Measurements from ENCODE around the gene CDC14B. TPM values are rescaled to one million over a fixed set of nuclear protein-coding genes. Genes with fewer than 3 reads are reported as not detected.

Gene CDC14B
- total and polyA plus RNA-seq, 2 of the 4 experiments (the other 2 are of a cell fraction) = 9.7 to 26.3 TPM

- H2AK5ac ChIP-seq (ENCODE audit: low read depth, low read length) = no peak overlapping the region
- H3K4me3 ChIP-seq (ENCODE audit: insufficient read depth, low read depth, low read length) = no peak overlapping the region
- H2AK9ac ChIP-seq (replicated peaks; ENCODE audit: low read depth, low read length, poor library complexity) = no peak overlapping the region
- TF ChIP-seq CEBPB (IDR thresholded peaks at IDR 0.05; ENCODE audit: low read depth, low read length) (peak; percentile 17; the same call in 1 of the 2 replicates), CTCF (conservative IDR thresholded peaks at IDR 0.05; ENCODE audit: low read depth, low read length) (no peak), MXI1 (IDR thresholded peaks at IDR 0.05; ENCODE audit: borderline replicate concordance, low read depth, low read length) (0 out of 2 replicates have a peak, but pooled peaks have one; percentile 25)
- 0 out of 2 replicates have a peak, but pooled peaks cover 5% of the 10 kb centered on the region for H4K20me1 ChIP-seq (ENCODE audit: insufficient read depth, low read length)
- H4K91ac ChIP-seq (ENCODE audit: insufficient read depth, low read depth, low read length) = no peak overlapping the region
- H2BK120ac ChIP-seq (ENCODE audit: low read depth, low read length) = no peak overlapping the region
- H3K9ac ChIP-seq (ENCODE audit: low read depth, low read length) = no peak overlapping the region
- H3K23ac ChIP-seq (ENCODE audit: low read depth, low read length) = no peak overlapping the region
- H2BK20ac ChIP-seq (ENCODE audit: low read depth, low read length) = no peak overlapping the region
- DNase-seq (peak; percentile 70), ATAC-seq (ENCODE audit: low read depth) (0 out of 2 replicates have a peak, but pooled peaks have one; percentile 35)
- H4K8ac ChIP-seq (ENCODE audit: low read depth in 2 of 2, low read length in 2 of 2) = no peak overlapping the region
- BruUV-seq (replicated peaks) = no TSS peak
- no peak overlapping the region for H3K4me2 ChIP-seq (ENCODE audit: low read depth, low read length)
- no peak overlapping the region for H3K27ac ChIP-seq (ENCODE audit: insufficient read depth, low read length)
- H3K56ac ChIP-seq (ENCODE audit: extremely low read depth, insufficient read depth, low read length) = no peak overlapping the region
- no peaks in the 10 kb centered on the region for H3K36me3 ChIP-seq (ENCODE audit: control insufficient read depth, insufficient read depth, low read length)
- H3K14ac ChIP-seq (replicated peaks; ENCODE audit: low read depth, low read length) = no peak overlapping the region
- no CpG with 5 or more reads among the region's 5 CpGs for WGBS, 2 experiments (ENCODE audit: extremely low coverage in 2 of 2, insufficient read length in 1 of 2)
- peaks cover 2% of the 10 kb centered on the region; the same call in 1 of the 2 replicates for H3K4me1 ChIP-seq (ENCODE audit: control insufficient read depth, insufficient read depth, low read length)
- H2AFZ ChIP-seq (replicated peaks; ENCODE audit: low read length, poor library complexity) = no peak overlapping the region
- H2BK15ac ChIP-seq (ENCODE audit: low read depth, low read length) = no peak overlapping the region
- intact Hi-C loops (cut with micrococcal nuclease) = no loop called here
- H3K9me1 ChIP-seq (ENCODE audit: insufficient read depth, low read length) = peaks cover 6% of the 10 kb centered on the region; the same call in 1 of the 2 replicates
- no peak overlapping the region for H2BK5ac ChIP-seq (ENCODE audit: low read depth, low read length, poor library complexity, severe bottlenecking)
- H4K5ac ChIP-seq (ENCODE audit: low read depth, low read length) = no peak overlapping the region
- H3K4ac ChIP-seq (ENCODE audit: low read depth, low read length) = no peak overlapping the region
- no peak overlapping the region for H3K18ac ChIP-seq (ENCODE audit: low read depth, low read length)
- in situ Hi-C loops (cut with MboI; ENCODE audit: low sequenced_read_pairs) = no loop called here
- H3K9me3 ChIP-seq (ENCODE audit: control insufficient read depth, insufficient read depth, low read length) = no peaks in the 10 kb centered on the region
- ChIA-PET CTCF (no interaction called here), POLR2A (ENCODE audit: unreplicated experiment) (no interaction called here)
- no peaks in the 10 kb centered on the region for H3K27me3 ChIP-seq (ENCODE audit: control insufficient read depth, insufficient read depth, low read length)
- dilution Hi-C loops (cut with HindIII; ENCODE audit: low sequenced_read_pairs, unreplicated experiment) = no loop called here
- H3K79me1 ChIP-seq (ENCODE audit: low read depth in 1 of 2, low read length in 2 of 2) = peaks cover 18 to 43% of the 10 kb centered on the region in 2 experiments
Measured at GRCh38 chr9:96599298-96599697, 20.3 kb downstream of the CDC14B start.

Measured in IMR-90 (cell line).